ENCODE data around the gene MYO5A.

Gene MYO5A

GRCh38 chr15:52378746-52379394 is 149.8 kb downstream of the MYO5A start:
- no peak for TF ChIP-seq REST (IDR thresholded peaks at IDR 0.05; ENCODE audit: insufficient read depth in 1 of 2, low read depth in 2 of 2, low read length in 2 of 2)
- TF ChIP-seq POLR2AphosphoS5 (IDR thresholded peaks at IDR 0.05; ENCODE audit: low read depth, low read length): no peak
- no peak for TF ChIP-seq FOXP2 (optimal IDR thresholded peaks at IDR 0.05; ENCODE audit: borderline replicate concordance, extremely low read depth, extremely low read length, insufficient read depth)
- no peak for TF ChIP-seq TAF1 (IDR thresholded peaks at IDR 0.05; ENCODE audit: borderline replicate concordance, insufficient read depth, low read length)
- TF ChIP-seq SIN3A (IDR thresholded peaks at IDR 0.05; ENCODE audit: borderline replicate concordance, insufficient read depth, low read length): no peak

DNA sequence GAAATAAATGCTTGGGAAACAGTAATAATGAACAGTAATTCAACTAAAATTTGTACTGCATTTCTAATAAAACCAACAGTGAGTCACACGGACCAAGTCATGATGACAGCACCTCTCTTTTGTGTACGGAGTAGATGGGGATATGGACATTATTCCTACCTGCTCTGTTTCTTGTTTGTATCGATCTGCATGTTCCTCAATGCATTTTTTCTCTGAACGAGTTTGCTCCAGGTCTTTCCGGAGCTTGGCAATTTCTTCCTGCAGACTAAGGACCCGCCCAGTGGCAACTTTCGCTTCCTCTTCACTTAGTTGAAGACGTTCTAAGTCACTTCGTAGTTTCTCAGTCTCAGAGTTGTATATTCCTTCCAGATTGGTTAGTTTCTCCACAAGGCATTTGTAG is 158.7 kb downstream of the MYO5A start:
- TF ChIP-seq TAF1 (IDR thresholded peaks at IDR 0.05; ENCODE audit: borderline replicate concordance, insufficient read depth, low read length): no peak
- no peak for TF ChIP-seq REST (IDR thresholded peaks at IDR 0.05; ENCODE audit: insufficient read depth in 1 of 2, low read depth in 2 of 2, low read length in 2 of 2)
- no peak for TF ChIP-seq SIN3A (IDR thresholded peaks at IDR 0.05; ENCODE audit: borderline replicate concordance, insufficient read depth, low read length)
- no peak for TF ChIP-seq FOXP2 (optimal IDR thresholded peaks at IDR 0.05; ENCODE audit: borderline replicate concordance, extremely low read depth, extremely low read length, insufficient read depth)
- TF ChIP-seq POLR2AphosphoS5 (IDR thresholded peaks at IDR 0.05; ENCODE audit: low read depth, low read length): no peak

DNA sequence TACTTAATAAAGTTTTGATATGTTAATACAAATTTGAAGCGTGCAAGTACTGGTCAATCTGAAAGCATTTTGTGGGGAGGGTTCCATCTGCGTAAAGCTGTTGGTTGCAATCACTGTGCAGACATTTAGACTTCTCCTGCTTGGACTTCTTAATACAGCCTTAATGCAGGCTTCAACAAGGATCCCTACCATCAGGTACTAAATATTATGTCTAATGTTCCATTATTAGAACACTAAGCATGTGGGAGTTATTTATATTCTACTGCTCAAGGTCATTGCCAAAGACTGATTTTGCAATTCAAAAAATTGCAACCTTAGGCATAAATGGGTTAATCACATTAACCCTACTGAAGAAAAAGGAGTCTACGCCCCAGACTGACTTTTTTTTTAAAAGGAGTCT is 159.2 kb downstream of the MYO5A start:
- no peak for TF ChIP-seq TAF1 (IDR thresholded peaks at IDR 0.05; ENCODE audit: borderline replicate concordance, insufficient read depth, low read length)

DNA sequence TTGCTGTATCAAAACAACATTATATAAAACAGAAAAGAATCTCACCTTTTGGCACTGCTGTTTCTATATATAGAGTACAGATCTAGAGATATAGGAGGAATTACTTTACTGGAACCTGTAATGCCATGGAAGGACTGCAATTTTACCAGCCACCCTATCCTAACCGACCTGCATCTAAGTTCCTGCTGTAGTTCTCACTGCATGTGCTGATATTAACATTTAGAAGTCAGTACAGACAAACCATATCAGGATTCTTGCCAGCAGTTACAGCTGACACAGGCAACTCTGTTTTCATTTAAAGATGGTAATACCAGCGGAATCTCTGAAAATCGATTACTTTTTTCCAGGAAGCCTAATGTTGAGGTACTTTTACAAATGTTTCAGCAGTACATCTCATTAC is 159.7 kb downstream of the MYO5A start:
- TF ChIP-seq TAF1 (IDR thresholded peaks at IDR 0.05; ENCODE audit: borderline replicate concordance, insufficient read depth, low read length) (no peak), POLR2AphosphoS5 (IDR thresholded peaks at IDR 0.05; ENCODE audit: low read depth, low read length) (no peak), SIN3A (IDR thresholded peaks at IDR 0.05; ENCODE audit: borderline replicate concordance, insufficient read depth, low read length) (no peak), REST (IDR thresholded peaks at IDR 0.05; ENCODE audit: insufficient read depth in 1 of 2, low read depth in 2 of 2, low read length in 2 of 2) (no peak), FOXP2 (optimal IDR thresholded peaks at IDR 0.05; ENCODE audit: borderline replicate concordance, extremely low read depth, extremely low read length, insufficient read depth) (no peak)

GRCh38 chr15:52368402-52368801 is 160.3 kb downstream of the MYO5A start:
- no peak for TF ChIP-seq TAF1 (IDR thresholded peaks at IDR 0.05; ENCODE audit: borderline replicate concordance, insufficient read depth, low read length)
- no peak for TF ChIP-seq POLR2AphosphoS5 (IDR thresholded peaks at IDR 0.05; ENCODE audit: low read depth, low read length)
- no peak for TF ChIP-seq REST (IDR thresholded peaks at IDR 0.05; ENCODE audit: insufficient read depth in 1 of 2, low read depth in 2 of 2, low read length in 2 of 2)
- no peak for TF ChIP-seq SIN3A (IDR thresholded peaks at IDR 0.05; ENCODE audit: borderline replicate concordance, insufficient read depth, low read length)
- no peak for TF ChIP-seq FOXP2 (optimal IDR thresholded peaks at IDR 0.05; ENCODE audit: borderline replicate concordance, extremely low read depth, extremely low read length, insufficient read depth)

Data from PFSK-1 (cell line).